Mononuclear cell (primary cell): ENCODE results near the gene PLTP. TPM values are rescaled to one million over a fixed set of nuclear protein-coding genes. Genes with fewer than 3 reads are reported as not detected.

Experiments used
- H3K27me3 ChIP-seq: 2 replicates; pipeline ENCODE4 v1.6.0; 2011; ENCODE audit warnings: low read length, control low read depth; ENCODE audit not compliant: insufficient read depth
- H3K4me1 ChIP-seq: 2 replicates; pipeline ENCODE4 v1.5.1; 2011; ENCODE audit warnings: mild to moderate bottlenecking, low read length, control low read depth; ENCODE audit not compliant: insufficient read depth
- H3K4me3 ChIP-seq: 2 replicates; pipeline ENCODE4 v1.5.1; 2011; ENCODE audit warnings: mild to moderate bottlenecking, low read length, moderate library complexity
- H3K9me3 ChIP-seq: 2 replicates; pipeline ENCODE4 v1.5.1; 2011; ENCODE audit warnings: low read depth, mild to moderate bottlenecking, control low read depth, low read length
- total RNA-seq: library from RNA; depleted of rRNA; stranded (reverse); fragments of >200 nt; gene quantifications from one replicate; pipeline ENCODE4 v1.2.3, GENCODE V29; 2012

Gene PLTP
- total RNA-seq, 1 donor: 1.4 TPM

DNA sequence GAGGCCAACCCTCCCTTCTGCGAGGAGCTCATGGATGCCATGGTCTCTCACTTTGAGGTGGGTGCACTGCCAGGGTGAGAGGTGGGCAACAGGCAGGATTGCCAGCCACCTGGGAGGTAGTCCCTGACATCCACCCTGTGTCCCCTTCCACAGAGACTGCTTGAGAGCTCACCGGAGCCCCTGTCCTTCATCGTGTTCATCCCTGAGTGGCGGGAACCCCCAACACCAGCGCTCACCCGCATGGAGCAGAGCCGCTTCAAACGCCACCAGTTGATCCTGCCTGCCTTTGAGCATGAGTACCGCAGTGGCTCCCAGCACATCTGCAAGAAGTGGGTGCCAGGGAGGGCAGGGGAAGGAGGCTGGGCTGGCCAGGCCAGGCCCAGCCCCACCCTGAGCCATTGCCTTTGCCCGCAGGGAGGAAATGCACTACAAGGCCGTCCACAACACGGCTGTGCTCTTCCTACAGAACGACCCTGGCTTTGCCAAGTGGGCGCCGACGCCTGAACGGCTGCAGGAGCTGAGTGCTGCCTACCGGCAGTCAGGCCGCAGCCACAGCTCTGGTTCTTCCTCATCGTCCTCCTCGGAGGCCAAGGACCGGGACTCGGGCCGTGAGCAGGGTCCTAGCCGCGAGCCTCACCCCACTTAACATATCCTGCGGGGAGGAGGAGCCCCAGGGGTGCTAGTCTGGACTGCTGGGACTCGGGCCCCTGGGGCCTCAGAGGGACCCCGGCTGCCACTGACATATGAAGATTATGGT is 35.3 kb upstream of the PLTP start:
- Histone ChIP-seq H3K27me3 (no peaks in the 10 kb centered on the region), H3K4me3 (no peak overlapping the region), H3K9me3 (no peaks in the 10 kb centered on the region), H3K4me1 (peaks cover 54% of the 10 kb centered on the region)

DNA sequence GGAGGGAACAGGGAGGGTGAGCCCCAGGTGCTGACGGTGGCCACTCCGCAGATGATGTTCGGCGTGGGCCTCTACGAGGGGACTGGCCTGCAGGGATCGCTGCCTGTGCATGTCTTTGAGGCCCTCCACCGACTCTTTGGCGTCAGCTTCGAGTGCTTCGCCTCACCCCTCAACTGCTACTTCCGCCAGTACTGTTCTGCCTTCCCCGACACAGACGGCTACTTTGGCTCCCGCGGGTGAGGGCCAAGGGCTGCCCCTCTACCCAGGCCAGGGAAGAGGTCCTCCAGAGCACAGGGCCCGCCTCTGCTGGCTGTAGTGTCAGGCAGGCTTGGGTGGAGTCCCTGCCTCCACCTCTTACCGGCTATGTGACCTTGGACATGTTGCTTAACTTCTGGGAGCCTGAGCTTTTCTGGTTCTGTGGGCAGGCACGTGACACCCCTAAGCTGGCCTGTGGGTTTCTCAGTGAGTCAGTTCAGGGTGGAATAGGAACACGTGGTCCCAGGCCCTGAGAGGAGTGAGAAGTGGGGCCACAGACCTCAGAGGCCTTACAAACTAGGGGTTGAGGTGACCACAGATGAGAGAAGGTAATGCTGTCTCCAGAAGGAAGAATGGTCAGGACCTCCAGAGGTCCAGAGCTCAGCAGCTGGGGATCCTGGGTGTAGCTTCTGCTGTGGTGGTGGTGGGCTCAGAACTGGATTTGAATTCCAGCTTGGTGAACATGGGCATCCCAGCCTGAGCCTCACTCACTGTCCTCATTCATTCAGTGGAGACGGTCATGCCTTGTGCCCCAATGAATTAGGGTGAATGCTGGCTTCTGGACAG is 34.4 kb upstream of the PLTP start:
- H3K9me3 ChIP-seq: no peaks in the 10 kb centered on the region

DNA sequence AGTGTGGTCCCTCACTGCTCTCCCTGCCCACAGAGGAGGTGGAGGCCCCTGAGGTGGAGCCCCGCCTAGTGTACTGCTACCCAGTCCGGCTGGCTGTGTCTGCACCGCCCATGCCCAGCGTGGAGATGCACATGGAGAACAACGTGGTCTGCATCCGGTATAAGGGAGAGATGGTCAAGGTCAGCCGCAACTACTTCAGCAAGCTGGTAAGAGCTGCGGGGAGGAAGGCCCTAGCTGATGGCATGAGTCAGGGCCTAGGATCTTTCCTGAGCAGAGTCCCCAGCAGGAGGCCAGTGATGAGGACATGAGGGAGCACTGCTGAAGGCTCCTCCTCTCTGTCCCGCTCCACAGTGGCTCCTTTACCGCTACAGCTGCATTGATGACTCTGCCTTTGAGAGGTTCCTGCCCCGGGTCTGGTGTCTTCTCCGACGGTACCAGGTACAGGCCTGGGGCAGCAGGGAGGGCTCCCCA is 33.8 kb upstream of the PLTP start:
- H3K4me3 ChIP-seq: no peak overlapping the region
- no peaks in the 10 kb centered on the region for H3K9me3 ChIP-seq
- H3K27me3 ChIP-seq: no peaks in the 10 kb centered on the region
- peaks cover 54% of the 10 kb centered on the region for H3K4me1 ChIP-seq

More for the DNA sequence above, 34.4 kb upstream of the PLTP start:
- Histone ChIP-seq H3K4me1 (peaks cover 54% of the 10 kb centered on the region), H3K4me3 (no peak overlapping the region), H3K27me3 (no peaks in the 10 kb centered on the region)

DNA sequence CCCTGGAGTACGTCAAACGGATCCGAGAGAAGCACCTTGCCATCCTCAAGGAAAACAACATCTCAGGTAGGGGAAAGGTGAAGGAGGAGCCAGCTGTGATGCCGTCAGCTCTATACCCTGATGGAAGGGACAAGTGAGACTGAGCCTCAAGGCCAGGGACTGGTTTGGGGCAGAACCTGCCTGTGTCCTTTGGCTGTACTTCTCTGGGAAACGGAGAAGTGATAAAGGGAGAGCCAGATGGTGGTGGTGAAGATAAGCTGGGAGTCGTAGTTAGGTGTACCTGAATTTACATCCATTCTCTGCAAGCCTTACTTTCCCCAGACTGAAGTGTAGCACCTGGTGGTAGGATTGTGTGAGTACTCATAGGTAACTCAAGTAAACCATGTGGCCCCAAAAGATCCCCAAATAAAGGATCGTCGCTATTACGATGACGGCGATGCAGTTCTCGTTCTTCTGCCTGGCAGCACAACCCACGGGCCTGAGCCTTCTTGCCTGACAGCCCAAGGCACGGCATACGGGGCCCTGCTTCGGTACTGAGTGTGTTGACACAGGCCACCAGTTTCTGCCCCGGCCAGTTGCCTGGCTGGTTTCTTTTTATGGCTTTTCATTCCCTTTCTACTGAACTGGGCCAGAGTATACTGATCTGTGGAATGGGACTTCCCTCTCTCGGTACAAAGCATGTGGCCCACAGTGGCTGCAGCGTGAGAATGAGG is 33.2 kb upstream of the PLTP start:
- Histone ChIP-seq H3K4me1 (peaks cover 54% of the 10 kb centered on the region), H3K9me3 (no peaks in the 10 kb centered on the region), H3K4me3 (no peak overlapping the region), H3K27me3 (no peaks in the 10 kb centered on the region)

DNA sequence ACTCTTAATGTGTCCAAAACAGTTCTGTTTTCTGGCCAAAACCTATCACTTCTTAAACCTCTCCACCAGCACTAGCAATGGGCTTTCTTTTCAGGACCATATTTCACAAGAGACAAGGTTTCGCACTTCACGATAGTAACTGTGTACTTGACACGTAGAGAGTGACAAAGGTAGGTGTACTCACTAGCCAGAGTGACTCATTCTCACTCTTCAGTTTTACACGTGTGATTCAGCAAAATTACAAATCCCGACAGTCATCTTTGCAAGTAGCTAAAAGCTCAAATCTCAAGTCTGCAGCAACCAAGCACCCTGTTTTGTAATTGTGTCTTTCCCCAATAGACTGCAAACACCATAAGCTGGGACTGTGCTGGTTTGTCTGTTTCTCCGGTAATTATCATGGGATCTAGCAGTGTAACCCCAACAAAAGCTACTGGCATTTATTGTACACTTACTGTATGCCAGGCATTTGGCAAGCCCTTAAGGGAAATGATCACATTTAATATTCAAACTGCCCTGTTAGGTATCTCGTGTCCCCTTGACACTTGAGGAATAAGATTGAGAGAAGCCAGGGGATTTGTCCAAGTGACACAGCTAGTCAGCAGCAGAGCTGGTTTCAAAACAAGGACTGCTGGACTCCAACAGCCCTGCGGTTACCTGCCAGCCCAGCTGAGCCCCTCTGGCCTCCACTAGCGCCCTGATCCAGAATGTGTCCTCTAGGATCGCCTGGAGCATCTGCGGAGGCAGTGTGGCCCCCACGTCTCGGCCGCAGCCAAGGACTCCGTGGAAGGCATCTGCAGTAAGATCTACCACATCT is 32.4 kb upstream of the PLTP start:
- no peaks in the 10 kb centered on the region for H3K9me3 ChIP-seq
- no peak overlapping the region for H3K4me3 ChIP-seq
- H3K4me1 ChIP-seq: peaks cover 54% of the 10 kb centered on the region
- no peaks in the 10 kb centered on the region for H3K27me3 ChIP-seq

DNA sequence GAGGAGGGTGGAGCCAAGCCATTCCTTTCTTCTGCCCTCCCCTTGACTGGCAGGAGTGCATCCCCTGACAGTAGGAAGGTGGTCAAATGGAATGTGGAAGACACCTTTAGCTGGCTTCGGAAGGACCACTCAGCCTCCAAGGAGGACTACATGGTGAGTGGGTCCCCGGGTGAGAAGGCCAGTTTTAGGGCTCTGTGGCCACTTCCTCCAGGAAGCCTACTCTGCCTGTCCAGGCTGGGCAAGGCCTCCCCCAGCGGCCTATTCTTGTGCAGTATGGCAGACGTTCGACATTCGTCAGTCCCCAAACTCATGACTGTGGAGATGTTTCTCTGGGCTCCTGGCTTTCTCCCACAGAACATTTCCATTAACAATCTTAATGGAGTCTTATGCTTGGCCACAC is 31.7 kb upstream of the PLTP start:
- no peaks in the 10 kb centered on the region for H3K9me3 ChIP-seq
- peaks cover 58% of the 10 kb centered on the region for H3K4me1 ChIP-seq
- H3K4me3 ChIP-seq: no peak overlapping the region
- no peaks in the 10 kb centered on the region for H3K27me3 ChIP-seq

DNA sequence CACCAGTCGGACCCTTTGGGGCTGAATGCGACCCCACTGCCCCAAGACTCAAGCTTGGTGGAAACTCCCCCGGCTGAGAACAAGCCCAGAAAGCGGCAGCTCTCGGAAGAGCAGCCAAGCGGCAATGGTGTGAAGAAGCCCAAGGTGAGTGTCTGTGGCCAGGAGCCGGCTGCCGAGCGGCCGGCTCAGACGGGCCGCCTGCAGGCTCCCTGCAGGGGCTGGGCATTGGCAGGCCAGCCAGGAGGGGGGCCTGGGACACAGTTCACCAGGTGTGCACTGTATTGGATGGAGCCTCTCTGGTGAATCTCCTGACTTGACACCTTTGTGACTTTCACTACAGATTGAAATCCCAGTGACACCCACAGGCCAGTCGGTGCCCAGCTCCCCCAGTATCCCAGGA is 28.5 kb upstream of the PLTP start:
- H3K4me1 ChIP-seq: peaks cover 60% of the 10 kb centered on the region
- no peaks in the 10 kb centered on the region for H3K9me3 ChIP-seq
- no peak overlapping the region for H3K4me3 ChIP-seq
- H3K27me3 ChIP-seq: no peaks in the 10 kb centered on the region

DNA sequence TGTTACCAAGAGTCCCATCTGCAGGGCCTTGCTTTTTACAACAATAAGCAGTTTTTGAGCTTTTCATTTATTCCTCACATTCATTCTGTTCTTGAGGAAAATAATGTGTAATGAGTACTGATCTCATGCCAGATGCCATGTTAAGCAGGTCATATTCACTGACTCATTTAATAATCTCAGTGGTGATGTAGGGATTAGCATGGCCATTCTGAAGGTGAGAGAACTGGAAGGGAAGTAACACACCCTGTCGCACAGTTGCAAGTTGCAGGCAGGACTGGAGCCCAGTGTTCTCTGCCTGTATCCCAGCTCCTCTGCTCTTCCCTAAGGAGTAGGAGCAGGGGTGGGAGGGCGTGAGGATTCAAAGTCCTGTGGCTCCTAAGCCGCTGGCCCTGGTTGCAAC is 28.1 kb upstream of the PLTP start:
- Histone ChIP-seq H3K27me3 (no peaks in the 10 kb centered on the region), H3K4me3 (no peak overlapping the region), H3K9me3 (no peaks in the 10 kb centered on the region), H3K4me1 (peaks cover 56% of the 10 kb centered on the region)

DNA sequence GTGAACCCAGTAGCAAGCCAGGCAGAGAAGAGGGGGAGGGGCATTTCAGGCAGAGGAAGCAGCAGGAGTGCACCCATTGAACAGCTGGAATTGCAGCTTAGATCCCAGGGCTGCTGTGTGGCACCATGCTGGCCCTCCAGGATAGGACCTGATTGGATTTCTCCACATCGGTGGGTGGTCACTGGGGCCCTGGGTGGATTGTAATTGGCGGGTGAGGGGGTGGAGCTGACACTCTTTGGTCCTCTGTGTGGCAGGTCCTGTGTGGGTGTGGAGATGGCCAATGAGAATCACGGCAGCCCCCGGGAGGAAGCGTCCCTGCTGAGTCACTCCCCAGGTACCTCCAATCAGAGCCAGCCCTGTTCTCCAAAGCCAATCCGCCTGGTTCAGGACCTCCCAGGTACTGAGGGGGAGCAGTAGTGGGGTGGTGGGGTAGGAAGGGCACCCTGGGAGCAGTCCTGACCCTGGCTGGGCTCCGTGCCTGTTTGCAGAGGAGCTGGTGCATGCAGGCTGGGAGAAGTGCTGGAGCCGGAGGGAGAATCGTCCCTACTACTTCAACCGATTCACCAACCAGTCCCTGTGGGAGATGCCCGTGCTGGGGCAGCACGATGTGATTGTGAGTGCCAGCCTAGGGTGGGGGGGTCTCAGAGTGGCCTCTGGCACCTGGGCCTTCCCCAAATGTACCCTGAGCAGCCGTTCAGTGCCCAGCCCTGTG is 26.9 kb upstream of the PLTP start:
- Histone ChIP-seq H3K4me1 (peaks cover 45% of the 10 kb centered on the region), H3K4me3 (no peak overlapping the region), H3K9me3 (no peaks in the 10 kb centered on the region), H3K27me3 (no peaks in the 10 kb centered on the region)

DNA sequence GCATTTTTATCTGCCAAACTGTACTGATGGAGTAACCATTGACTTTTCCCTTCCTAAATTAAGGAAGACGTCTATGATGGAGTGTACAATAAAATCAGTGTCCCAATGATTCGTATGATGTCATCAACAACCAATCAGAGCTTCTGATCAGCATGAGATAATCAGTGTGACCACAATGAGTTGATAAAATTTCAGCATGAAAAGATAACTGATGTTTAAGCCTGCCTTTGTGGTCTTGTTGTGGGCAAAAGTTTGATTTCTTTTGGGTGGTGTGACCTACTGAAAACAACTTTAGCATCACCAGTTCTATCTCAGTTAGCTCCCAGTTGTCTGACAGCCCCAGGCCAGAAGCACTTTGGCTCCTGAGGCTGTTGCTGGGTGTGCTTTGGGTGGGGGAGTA is 25.8 kb upstream of the PLTP start:
- H3K4me1 ChIP-seq: peaks cover 41% of the 10 kb centered on the region
- no peaks in the 10 kb centered on the region for H3K27me3 ChIP-seq
- H3K9me3 ChIP-seq: no peaks in the 10 kb centered on the region

DNA sequence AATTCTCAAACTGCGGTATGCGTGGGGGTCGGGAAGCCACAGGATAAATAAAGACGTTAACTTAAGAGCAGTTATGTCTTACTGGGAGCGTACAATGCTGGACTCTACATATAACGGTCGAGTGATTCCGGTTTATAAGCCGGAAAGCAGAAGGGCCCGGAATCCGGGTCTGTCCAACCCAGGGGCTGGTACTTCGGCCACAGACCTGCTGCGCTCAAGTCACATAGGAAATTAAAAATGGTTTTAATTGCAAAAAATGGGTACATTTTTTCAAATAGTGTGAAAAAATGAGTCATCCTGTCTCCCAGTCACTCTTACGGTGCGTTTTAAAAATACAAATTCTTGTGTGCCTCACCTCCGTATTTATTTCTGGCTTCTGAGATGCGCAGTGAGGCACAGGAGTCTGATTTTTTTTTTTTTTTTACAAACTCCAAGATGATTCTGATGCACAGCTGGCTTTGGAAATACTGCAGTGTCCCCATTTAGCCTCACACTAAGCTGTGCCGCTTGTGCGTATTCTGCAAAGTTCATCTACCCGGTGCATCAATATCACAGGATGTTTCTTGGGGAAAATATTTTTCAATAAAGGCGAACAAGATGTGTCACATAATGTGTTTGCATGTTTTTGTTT is 23.6 kb upstream of the PLTP start:
- H3K9me3 ChIP-seq: no peaks in the 10 kb centered on the region
- peak overlapping the region; percentile 99 for H3K4me3 ChIP-seq
- peaks cover 41% of the 10 kb centered on the region for H3K4me1 ChIP-seq
- no peaks in the 10 kb centered on the region for H3K27me3 ChIP-seq

More for the DNA sequence above, 25.8 kb upstream of the PLTP start:
- no peak overlapping the region for H3K4me3 ChIP-seq

DNA sequence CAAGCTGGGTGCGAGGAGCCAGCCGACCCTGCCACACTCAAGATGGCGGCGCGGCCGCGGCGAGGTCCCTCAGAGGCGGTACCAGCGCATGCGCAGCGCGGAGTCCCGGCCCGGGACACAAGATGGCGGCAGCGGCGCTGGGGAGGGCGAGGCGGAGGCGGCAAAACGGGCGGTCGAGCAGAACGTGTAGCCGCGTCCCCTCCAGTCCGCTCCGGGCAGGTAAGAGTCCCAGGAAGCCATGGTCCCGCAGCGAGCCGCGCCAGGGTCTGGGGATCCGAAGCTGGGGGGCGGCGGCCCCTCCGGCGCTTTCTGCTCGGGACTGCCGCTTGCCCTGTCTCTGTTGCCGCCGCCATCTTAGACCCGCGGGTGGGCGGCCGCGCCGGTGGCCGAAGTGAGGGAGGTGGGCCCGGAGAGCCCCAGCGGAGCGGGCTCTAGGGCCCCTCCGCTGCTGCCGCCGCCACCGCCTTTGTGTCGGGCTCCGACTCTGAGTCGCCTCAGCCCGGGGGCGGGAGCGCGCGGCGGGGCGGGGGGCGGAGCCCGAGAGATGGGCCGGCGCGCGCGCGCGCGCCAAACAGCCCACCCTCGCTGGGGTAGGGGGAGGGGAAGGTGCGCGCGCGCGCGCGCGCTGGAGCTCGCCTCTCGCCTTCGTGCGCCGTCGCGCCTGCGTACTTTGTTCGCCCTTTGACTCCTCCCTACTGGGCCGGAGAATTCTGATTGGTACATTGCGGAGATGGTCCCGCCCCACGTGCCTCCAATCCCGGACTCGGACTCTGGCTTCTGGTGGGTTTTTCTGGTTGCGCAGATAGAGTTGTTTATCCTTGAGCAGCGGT is 22.8 kb upstream of the PLTP start, which contains the start of gene PCIF1:
Gene PCIF1, plus strand, starts transcription at position 98 of the 830 bp plus-strand sequence. CDS start 4,317 bp downstream, outside the sequence.
- Histone ChIP-seq H3K27me3 (no peaks in the 10 kb centered on the region), H3K4me3 (peak within 1 kb of the TSS; percentile 99), H3K9me3 (no peaks in the 10 kb centered on the region), H3K4me1 (peaks cover 41% of the 10 kb centered on the region)

DNA sequence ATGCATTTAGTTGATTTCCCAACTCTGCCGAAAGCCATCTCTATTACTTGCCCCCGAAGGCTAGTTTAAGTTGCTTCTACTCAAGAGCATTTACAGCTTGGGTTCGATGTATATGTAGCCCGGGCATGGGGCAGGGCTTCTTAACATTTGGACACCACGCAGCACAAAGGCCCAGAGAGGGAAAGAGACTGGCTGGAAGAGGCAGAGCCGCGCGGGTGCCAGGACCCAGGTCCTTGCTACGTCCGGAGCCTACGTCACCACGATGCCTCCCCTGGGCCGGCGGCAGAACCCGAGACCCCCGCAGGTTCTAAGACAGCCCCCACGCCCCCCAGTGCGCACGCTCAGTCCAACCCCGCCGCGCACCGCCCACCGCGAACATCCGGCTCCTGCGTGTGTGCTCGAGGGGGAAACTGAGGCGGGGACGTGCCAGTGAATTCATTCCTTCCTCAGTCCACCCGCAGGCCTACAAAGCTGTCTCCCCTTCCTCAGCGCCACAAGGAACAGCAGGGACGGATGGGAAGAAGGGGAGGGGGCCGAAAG is 22.2 kb upstream of the PLTP start:
- Histone ChIP-seq H3K27me3 (no peaks in the 10 kb centered on the region), H3K9me3 (no peaks in the 10 kb centered on the region), H3K4me1 (peaks cover 41% of the 10 kb centered on the region), H3K4me3 (peak overlapping the region; percentile 99)
